Stimulated activated CD4-positive, alpha-beta T cell treated with anti-CD3 and anti-CD28 coated beads, Interleukin-12 subunit alpha, Interleukin-12 subunit beta, amount 100 ng/mL, for 48 hours (primary cell): Measurements from ENCODE around the gene PDE6C.

Source experiments
- DNase-seq, 3 donors: peaks; one replicate each; pipeline ENCODE4 v3.0.0-alpha.2; 2020; ENCODE audit warnings: low read depth in 2 of 3, low spot score in 1 of 3

Gene PDE6C

GRCh38 chr10:93593749-93594148 is 18.6 kb upstream of the PDE6C start:
- DNase-seq, result no peak

GRCh38 chr10:93594518-93594917 is 17.8 kb upstream of the PDE6C start:
- DNase-seq, result no peak

- DNase-seq, result no peak
Observed at GRCh38 chr10:93595378-93596161, 16.8 kb upstream of the PDE6C start.

GRCh38 chr10:93596539-93596938 is 15.8 kb upstream of the PDE6C start:
- DNase-seq, result no peak

GRCh38 chr10:93597075-93597599 is 15.2 kb upstream of the PDE6C start:
- no peak for DNase-seq

- DNase-seq, result no peak
Observed at GRCh38 chr10:93598157-93598556, 14.2 kb upstream of the PDE6C start.

- DNase-seq, result no peak
Observed at GRCh38 chr10:93599335-93599734, 13.0 kb upstream of the PDE6C start.

- no peak for DNase-seq
Observed at GRCh38 chr10:93599778-93600177, 12.6 kb upstream of the PDE6C start.

- DNase-seq, result no peak
Observed at GRCh38 chr10:93600446-93601145, 11.7 kb upstream of the PDE6C start.

GRCh38 chr10:93601146-93601773 is 11.1 kb upstream of the PDE6C start, which contains the start of gene RBP4:
Gene RBP4, minus strand, starts transcription at chr10:93601235. Its CDS starts 207 bp downstream, at chr10:93601028.
- no peak for DNase-seq

GRCh38 chr10:93601774-93602162 is 10.6 kb upstream of the PDE6C start:
- DNase-seq, result no peak

GRCh38 chr10:93603023-93603422 is 9.3 kb upstream of the PDE6C start:
- DNase-seq, result no peak

GRCh38 chr10:93604146-93604545 is 8.2 kb upstream of the PDE6C start:
- DNase-seq, result no peak

- DNase-seq, result no peak
Observed at GRCh38 chr10:93608421-93608820, 3.9 kb upstream of the PDE6C start.

- no peak for DNase-seq
Observed at GRCh38 chr10:93613126-93613525, 789 bp downstream of the PDE6C start.

GRCh38 chr10:93614101-93614825 is 1.9 kb downstream of the PDE6C start:
- DNase-seq, result no peak

- DNase-seq, result no peak
Observed at GRCh38 chr10:93615576-93616235, 3.4 kb downstream of the PDE6C start.

- no peak for DNase-seq
Observed at GRCh38 chr10:93620925-93621324, 8.6 kb downstream of the PDE6C start.

- no peak for DNase-seq
Observed at GRCh38 chr10:93622942-93623341, 10.6 kb downstream of the PDE6C start.

- no peak for DNase-seq
Observed at GRCh38 chr10:93628858-93629257, 16.5 kb downstream of the PDE6C start.
